Measurements from ENCODE around the gene HELB. TPM values are rescaled to one million over a fixed set of nuclear protein-coding genes. Genes with fewer than 3 reads are reported as not detected.
A peak's percentile ranks its signal among the peaks of the same experiment; 100 is the strongest.
"Not testable (repeated sequence)": the region's sequence is repeated elsewhere in the genome, so short reads cannot be mapped to it uniquely, and the experiment has no call there.

HELB gene
- total and polyA plus RNA-seq, 8 donors = 3.8 to 7.7 (median 6.2) TPM

GRCh38 chr12:66296176-66296683, 6.1 kb upstream of the HELB start:
- Histone ChIP-seq H3K4me1 (peaks cover 0 to under 1% of the 10 kb centered on the region in 2 donors), H3K9me3 (no peaks in the 10 kb centered on the region), H3K4me3 (no peak overlapping the region), H3K27ac (no peak overlapping the region), H3K27me3 (no peaks in the 10 kb centered on the region), H3K36me3 (no peaks in the 10 kb centered on the region)
- DNase-seq = no peak
- TF ChIP-seq CTCF (IDR thresholded peaks at IDR 0.05) = no peak
- no peak for ATAC-seq
- intact Hi-C loops (cut with DNase I) = no loop called here

GRCh38 chr12:66297080-66297479, 5.2 kb upstream of the HELB start:
- H3K27me3 ChIP-seq = no peaks in the 10 kb centered on the region
- DNase-seq (no peak), ATAC-seq (no peak)
- H3K4me1 ChIP-seq = peaks cover 0 to 8% of the 10 kb centered on the region in 2 donors
- no peak for TF ChIP-seq CTCF (IDR thresholded peaks at IDR 0.05)
- H3K4me3 ChIP-seq = no peak overlapping the region
- no peak overlapping the region for H3K27ac ChIP-seq
- H3K36me3 ChIP-seq = no peaks in the 10 kb centered on the region
- intact Hi-C loops (cut with DNase I) = no loop called here
- no peaks in the 10 kb centered on the region for H3K9me3 ChIP-seq

- Histone ChIP-seq H3K27ac (no peak overlapping the region), H3K9me3 (no peaks in the 10 kb centered on the region), H3K27me3 (no peaks in the 10 kb centered on the region), H3K4me1 (peaks cover 0 to 8% of the 10 kb centered on the region in 2 donors), H3K36me3 (no peaks in the 10 kb centered on the region), H3K4me3 (no peak overlapping the region)
- no peak for ATAC-seq
- intact Hi-C loops (cut with DNase I) = no loop called here
- no peak for TF ChIP-seq CTCF (IDR thresholded peaks at IDR 0.05)
- no peak for DNase-seq
Measured at GRCh38 chr12:66297923-66298322, 4.4 kb upstream of the HELB start.

- no peak for TF ChIP-seq CTCF (IDR thresholded peaks at IDR 0.05)
- intact Hi-C loops (cut with DNase I) = no loop called here
- Histone ChIP-seq H3K4me1 (peaks cover 0 to 25% of the 10 kb centered on the region in 2 donors), H3K27ac (peak overlapping the region; percentile 69 to 80), H3K9me3 (no peaks in the 10 kb centered on the region), H3K27me3 (no peaks in the 10 kb centered on the region), H3K4me3 (peak overlapping the region; percentile 50 to 73), H3K36me3 (no peaks in the 10 kb centered on the region)
- DNase-seq (no peak), ATAC-seq (no peak)
Measured at GRCh38 chr12:66302827-66303169, 505 bp downstream of the HELB start.

- Histone ChIP-seq H3K4me3 (peak overlapping the region in 1 of 2 donors; percentile 73), H3K4me1 (peaks cover 0 to 25% of the 10 kb centered on the region in 2 donors)
- ATAC-seq; H3K9me3 ChIP-seq; DNase-seq; H3K27me3 ChIP-seq; H3K36me3 ChIP-seq; H3K27ac ChIP-seq; intact Hi-C loops (cut with DNase I): not testable (repeated sequence)
Measured at GRCh38 chr12:66303316-66303804, 1.1 kb downstream of the HELB start.

GRCh38 chr12:66304296-66304900, 2.1 kb downstream of the HELB start:
- no peak for ATAC-seq
- Histone ChIP-seq H3K27me3 (no peaks in the 10 kb centered on the region), H3K4me3 (no peak overlapping the region), H3K9me3 (no peaks in the 10 kb centered on the region), H3K4me1 (peaks cover 0 to 25% of the 10 kb centered on the region in 2 donors), H3K27ac (no peak overlapping the region), H3K36me3 (peaks cover 0 to 5% of the 10 kb centered on the region in 2 donors)
- no peak for TF ChIP-seq CTCF (IDR thresholded peaks at IDR 0.05)
- no peak for DNase-seq
- intact Hi-C loops (cut with DNase I) = no loop called here

Measured in left lung (tissue), 10 donors.